ACC112 (cell line): Measurements from ENCODE around the gene CIAO3.
"Not testable (repeated sequence)": the region's sequence is repeated elsewhere in the genome, so short reads cannot be mapped to it uniquely, and the experiment has no call there.

ENCODE experiments used
- H2AFZ ChIP-seq: fragments of 200-600 bp; sonication (generic); one replicate; pipeline ENCODE4 v1.6.0; 2017; ENCODE audit warnings: antibody characterized with exemption, low read length; ENCODE audit not compliant: unreplicated experiment
- H3K27ac ChIP-seq: fragments of 200-600 bp; sonication (generic); 2 replicates; pipeline ENCODE4 v1.5.1; 2014; ENCODE audit warnings: low read depth, mild to moderate bottlenecking, antibody characterized with exemption, low read length, moderate library complexity
- H3K27me3 ChIP-seq: fragments of 200-600 bp; sonication (generic); 2 replicates; pipeline ENCODE4 v1.6.1; 2014; ENCODE audit warnings: mild to moderate bottlenecking, antibody characterized with exemption, low read length, moderate library complexity, mixed read lengths; ENCODE audit not compliant: insufficient read depth
- H3K36me3 ChIP-seq: fragments of 200-600 bp; sonication (generic); 2 replicates; pipeline ENCODE4 v1.6.1; 2016; ENCODE audit warnings: mild to moderate bottlenecking, antibody characterized with exemption, low read length, moderate library complexity, mixed read lengths; ENCODE audit not compliant: insufficient read depth
- H3K4me1 ChIP-seq: fragments of 200-600 bp; sonication (generic); one replicate; pipeline ENCODE4 v1.6.1; 2016; ENCODE audit warnings: low read length, mixed read lengths; ENCODE audit not compliant: insufficient read depth, unreplicated experiment, control insufficient read depth
- H3K4me3 ChIP-seq: fragments of 200-600 bp; sonication (generic); 2 replicates; pipeline ENCODE4 v1.5.1; 2014; ENCODE audit warnings: mild to moderate bottlenecking, low read depth, low read length
- H3K79me2 ChIP-seq: fragments of 200-600 bp; sonication (generic); one replicate; pipeline ENCODE4 v1.6.0; 2016; ENCODE audit warnings: low read length; ENCODE audit not compliant: control insufficient read depth, unreplicated experiment, insufficient read depth

Gene CIAO3

GRCh38 chr16:718922-719321, 21.9 kb downstream of the CIAO3 start:
- H3K36me3 ChIP-seq: no peaks in the 10 kb centered on the region
- H3K79me2 ChIP-seq: no peaks in the 10 kb centered on the region
- H2AFZ ChIP-seq: no peak overlapping the region
- H3K4me1 ChIP-seq: peaks cover 17% of the 10 kb centered on the region
- no peak overlapping the region for H3K27ac ChIP-seq
- no peak overlapping the region; the same call in 1 of the 2 replicates for H3K4me3 ChIP-seq
- H3K27me3 ChIP-seq: no peaks in the 10 kb centered on the region

- no peaks in the 10 kb centered on the region for H3K79me2 ChIP-seq
- no peak overlapping the region for H2AFZ ChIP-seq
- H3K4me1 ChIP-seq: peaks cover 17% of the 10 kb centered on the region
- H3K4me3 ChIP-seq: no peak overlapping the region
- no peaks in the 10 kb centered on the region for H3K36me3 ChIP-seq
- no peaks in the 10 kb centered on the region for H3K27me3 ChIP-seq
- H3K27ac ChIP-seq: no peak overlapping the region
Measured at GRCh38 chr16:718389-718788, 22.4 kb downstream of the CIAO3 start.

- Histone ChIP-seq H3K27me3 (no peaks in the 10 kb centered on the region), H3K79me2 (no peaks in the 10 kb centered on the region), H3K27ac (no peak overlapping the region), H3K4me3 (no peak overlapping the region), H3K36me3 (no peaks in the 10 kb centered on the region), H3K4me1 (peaks cover 17% of the 10 kb centered on the region), H2AFZ (no peak overlapping the region)
Measured at GRCh38 chr16:717450-718245, 23.1 kb downstream of the CIAO3 start.

DNA sequence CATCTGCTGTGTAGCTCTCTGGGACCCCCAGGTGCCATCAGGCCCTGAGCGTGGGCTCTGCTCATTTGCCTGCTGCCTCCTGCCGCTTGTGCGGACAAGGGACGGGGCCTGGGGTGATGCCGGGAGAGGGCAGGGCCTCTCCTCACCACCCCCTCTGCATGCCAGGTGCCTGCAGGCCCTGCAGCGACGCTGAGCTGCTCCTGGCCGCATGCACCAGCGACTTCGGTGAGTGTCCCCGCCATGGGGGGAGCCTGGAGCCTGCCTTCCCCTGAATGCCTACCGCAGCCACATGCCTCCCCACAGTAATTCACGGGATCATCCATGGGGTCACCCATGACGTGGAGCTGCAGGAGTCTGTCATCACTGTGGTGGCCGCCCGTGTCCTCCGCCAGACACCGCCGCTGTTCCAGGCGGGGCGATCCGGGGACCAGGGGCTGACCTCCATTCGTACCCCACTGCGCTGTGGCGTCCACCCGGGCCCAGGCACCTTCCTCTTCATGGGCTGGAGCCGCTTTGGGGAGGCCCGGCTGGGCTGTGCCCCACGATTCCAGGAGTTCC, 23.9 kb downstream of the CIAO3 start:
- Histone ChIP-seq H2AFZ (no peak overlapping the region), H3K36me3 (no peaks in the 10 kb centered on the region), H3K79me2 (no peaks in the 10 kb centered on the region), H3K27ac (no peak overlapping the region), H3K27me3 (no peaks in the 10 kb centered on the region), H3K4me1 (peaks cover 17% of the 10 kb centered on the region), H3K4me3 (peak overlapping the region; percentile 95; the same call in 1 of the 2 replicates)

DNA sequence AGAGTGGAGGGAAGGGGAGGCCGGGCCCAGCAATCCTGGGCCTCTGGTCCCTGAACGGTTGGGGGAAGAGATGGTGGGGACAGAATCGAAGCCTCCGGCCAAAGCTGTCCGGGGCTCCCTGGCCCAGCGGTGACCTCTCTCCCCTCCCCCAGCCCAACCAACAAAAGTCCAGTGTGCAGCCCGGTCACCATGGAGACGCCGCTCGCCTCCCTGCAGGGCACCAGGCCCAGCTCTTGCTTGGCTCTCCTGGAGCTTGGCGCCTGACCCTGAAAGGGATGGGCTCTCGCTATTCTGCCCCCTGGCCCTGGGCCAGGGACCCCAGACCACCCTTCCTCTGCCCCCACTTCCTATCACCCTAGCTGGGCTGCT, 24.6 kb downstream of the CIAO3 start:
- Histone ChIP-seq H2AFZ (no peak overlapping the region), H3K27me3 (peaks cover under 1% of the 10 kb centered on the region), H3K4me1 (peaks cover 13% of the 10 kb centered on the region), H3K36me3 (no peaks in the 10 kb centered on the region), H3K4me3 (peak overlapping the region; percentile 95), H3K79me2 (no peaks in the 10 kb centered on the region), H3K27ac (no peak overlapping the region)

- peaks cover 6% of the 10 kb centered on the region for H3K27me3 ChIP-seq
- H3K4me1 ChIP-seq: peaks cover 13% of the 10 kb centered on the region
- peak overlapping the region; percentile 66 for H2AFZ ChIP-seq
- no peak overlapping the region for H3K27ac ChIP-seq
- no peaks in the 10 kb centered on the region for H3K36me3 ChIP-seq
- H3K4me3 ChIP-seq: peak overlapping the region; percentile 95
- no peaks in the 10 kb centered on the region for H3K79me2 ChIP-seq
Measured at GRCh38 chr16:715477-716199, 25.2 kb downstream of the CIAO3 start.

GRCh38 chr16:714558-715476, 26.0 kb downstream of the CIAO3 start, which contains the start of gene METRN:
Gene METRN (plus strand): TSS chr16:715118. CDS start chr16:715290, 172 bp downstream.
- Histone ChIP-seq H3K27ac (no peak within 1 kb of the TSS), H3K4me3 (peak within 1 kb of the TSS; percentile 95), H3K4me1 (peaks cover 17% of the 10 kb centered on the region), H3K27me3 (peaks cover 12% of the 10 kb centered on the region), H2AFZ (peak within 1 kb of the TSS; percentile 66), H3K79me2 (no peaks in the 10 kb centered on the region), H3K36me3 (no peaks in the 10 kb centered on the region)

DNA sequence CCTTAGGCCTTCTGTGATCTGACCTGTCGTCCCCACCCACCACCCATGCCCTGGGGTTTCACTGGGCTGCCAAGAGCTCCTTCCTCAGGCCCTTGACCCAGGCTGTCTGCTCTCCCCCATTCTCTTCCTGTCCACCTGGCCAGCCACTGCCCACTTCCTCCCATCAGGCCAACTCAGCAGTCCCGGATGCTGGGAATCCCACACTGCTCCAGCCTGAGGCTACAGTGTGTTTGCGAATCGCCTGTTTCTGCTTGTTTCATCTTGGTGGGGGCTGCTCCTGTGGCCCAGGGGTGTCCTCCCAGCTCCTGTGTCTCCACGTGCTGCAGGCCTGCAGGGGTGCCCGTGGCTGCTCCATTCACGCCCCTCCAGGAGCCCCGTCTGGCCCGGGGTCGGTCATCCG, 26.7 kb downstream of the CIAO3 start:
- H3K4me1 ChIP-seq: peaks cover 19% of the 10 kb centered on the region
- H3K79me2 ChIP-seq: no peaks in the 10 kb centered on the region
- peaks cover 12% of the 10 kb centered on the region for H3K27me3 ChIP-seq
- peak overlapping the region; percentile 70 for H3K4me3 ChIP-seq
- no peak overlapping the region for H3K27ac ChIP-seq
- H2AFZ ChIP-seq: no peak overlapping the region
- H3K36me3 ChIP-seq: no peaks in the 10 kb centered on the region

GRCh38 chr16:712740-713250, 28.0 kb downstream of the CIAO3 start:
- H3K4me1 ChIP-seq: peaks cover 19% of the 10 kb centered on the region

More at GRCh38 chr16:712740-713250, 28.0 kb downstream of the CIAO3 start:
- peak overlapping the region; percentile 78 for H3K27ac ChIP-seq
- H3K27me3 ChIP-seq: peaks cover 20% of the 10 kb centered on the region
- H2AFZ ChIP-seq, H3K4me3 ChIP-seq, H3K79me2 ChIP-seq, H3K36me3 ChIP-seq: not testable (repeated sequence)
